Kidney glomerular epithelial cell (primary cell): Measurements from ENCODE around the gene SRPRB.

Source experiments
- DNase-seq: peaks from one replicate; lab custom pipeline; 2025; lab: John Stamatoyannopoulos, UW

Gene SRPRB

DNA sequence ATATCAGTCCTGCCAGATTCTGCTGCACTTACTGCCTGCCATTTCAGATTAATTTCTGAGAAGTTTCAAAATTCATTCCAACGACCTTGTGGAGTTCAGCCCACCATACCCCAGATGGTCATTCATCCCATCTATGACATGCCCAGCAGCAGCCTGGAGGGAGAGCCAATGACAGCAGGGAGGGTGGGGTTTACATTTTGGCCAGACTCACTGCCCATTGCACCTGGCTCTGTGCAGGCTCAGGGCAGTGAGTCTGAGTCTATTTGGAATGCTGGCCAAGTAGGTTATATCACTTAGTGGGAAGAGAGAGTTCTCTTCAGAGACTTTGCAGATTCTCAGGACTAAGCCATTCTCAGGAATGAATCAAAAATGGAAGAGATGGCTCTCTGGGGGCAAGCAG is 21.5 kb downstream of the SRPRB start:
- DNase-seq = no peak

DNA sequence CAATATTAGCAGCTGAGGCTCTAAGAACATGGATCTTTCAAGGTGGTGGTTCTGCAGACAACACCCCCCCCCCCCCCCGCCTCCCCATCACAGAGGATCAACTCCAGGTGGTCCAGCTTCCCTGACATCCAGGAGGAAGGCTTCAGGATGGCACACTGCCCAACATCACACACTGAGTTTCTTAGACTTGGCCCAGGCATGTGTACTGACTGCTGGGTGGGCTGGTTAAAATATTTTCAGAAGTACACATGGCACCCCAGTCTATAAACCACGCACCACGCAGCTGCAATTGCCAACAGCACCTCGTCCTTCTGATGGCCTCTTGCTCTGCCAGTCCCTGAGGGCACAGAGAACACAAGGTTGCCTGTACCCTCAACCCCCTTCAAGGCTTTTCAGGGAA is 22.1 kb downstream of the SRPRB start:
- DNase-seq = no peak

DNA sequence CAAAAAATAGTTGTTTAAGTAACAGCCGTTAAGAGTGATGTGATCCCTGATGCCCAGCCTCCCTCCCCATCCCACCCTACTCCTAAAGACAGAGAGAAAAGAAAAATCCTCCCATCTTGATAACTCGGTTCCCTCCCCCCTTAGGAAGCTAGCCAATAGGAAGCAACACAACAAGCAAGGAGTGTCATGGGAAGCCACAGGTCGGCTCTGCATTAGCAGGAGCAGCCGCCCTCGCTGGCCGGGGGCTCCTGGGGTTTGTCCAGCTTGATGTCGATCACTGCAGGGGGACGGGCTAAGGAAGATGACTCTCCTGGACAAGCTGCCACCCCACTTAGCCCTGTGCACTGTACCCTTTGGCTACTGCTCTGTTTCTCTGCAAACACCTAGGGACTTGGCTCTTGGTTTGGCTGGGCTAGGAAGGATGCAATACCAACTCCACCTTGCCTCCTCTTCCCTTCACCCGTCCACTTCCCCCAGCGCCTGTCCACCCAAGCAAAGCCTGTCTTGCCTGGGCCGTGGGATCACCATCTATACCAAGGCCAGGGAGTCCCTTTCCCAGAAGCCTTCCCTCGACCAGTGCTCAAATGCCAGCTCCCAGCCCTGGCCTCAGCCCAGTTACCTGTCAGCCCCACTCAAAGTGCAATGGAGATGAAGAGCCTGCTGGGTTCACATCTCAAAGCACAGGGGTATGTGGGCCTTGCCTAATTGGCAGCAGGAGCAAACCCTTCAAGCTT is 23.1 kb downstream of the SRPRB start:
- DNase-seq = no peak

DNA sequence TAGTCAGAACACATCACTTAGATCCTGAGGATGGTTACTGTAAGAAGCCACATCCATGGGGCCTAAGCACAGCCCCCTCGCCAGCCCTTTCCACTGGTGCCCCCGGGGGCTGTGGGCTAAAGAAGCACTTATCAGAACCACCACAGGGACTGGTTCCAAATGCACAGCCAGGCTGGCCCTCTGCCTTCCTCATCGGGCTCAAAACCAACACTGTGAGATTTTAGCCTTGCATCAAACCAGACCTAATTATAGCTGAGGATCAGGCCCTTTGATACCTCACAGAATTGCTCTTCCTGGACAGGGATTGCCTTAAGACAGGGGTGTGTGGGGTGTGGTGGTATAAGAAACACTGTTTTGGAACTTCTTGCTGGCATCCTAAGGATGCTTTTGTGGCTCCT is 23.7 kb downstream of the SRPRB start:
- no peak for DNase-seq

DNA sequence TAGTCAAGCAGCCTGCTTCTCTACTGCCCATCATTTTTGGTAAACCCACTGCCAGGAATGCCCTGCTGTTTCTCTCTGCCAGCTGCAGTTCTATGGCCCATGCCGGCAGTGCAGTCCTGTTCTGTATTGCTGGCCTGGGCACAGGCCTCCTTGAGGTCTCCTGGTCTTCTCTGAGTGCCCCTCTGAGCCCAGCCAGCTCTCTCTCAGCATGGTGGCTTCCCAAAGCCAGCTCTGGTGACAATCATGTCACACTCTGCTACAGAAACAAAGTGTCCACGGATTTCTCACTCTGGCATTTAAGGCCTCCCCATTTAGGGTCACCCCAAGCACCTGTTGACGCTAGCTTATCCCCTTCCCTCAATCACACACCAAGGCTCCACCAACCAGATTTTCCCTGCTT is 24.5 kb downstream of the SRPRB start:
- no peak for DNase-seq

DNA sequence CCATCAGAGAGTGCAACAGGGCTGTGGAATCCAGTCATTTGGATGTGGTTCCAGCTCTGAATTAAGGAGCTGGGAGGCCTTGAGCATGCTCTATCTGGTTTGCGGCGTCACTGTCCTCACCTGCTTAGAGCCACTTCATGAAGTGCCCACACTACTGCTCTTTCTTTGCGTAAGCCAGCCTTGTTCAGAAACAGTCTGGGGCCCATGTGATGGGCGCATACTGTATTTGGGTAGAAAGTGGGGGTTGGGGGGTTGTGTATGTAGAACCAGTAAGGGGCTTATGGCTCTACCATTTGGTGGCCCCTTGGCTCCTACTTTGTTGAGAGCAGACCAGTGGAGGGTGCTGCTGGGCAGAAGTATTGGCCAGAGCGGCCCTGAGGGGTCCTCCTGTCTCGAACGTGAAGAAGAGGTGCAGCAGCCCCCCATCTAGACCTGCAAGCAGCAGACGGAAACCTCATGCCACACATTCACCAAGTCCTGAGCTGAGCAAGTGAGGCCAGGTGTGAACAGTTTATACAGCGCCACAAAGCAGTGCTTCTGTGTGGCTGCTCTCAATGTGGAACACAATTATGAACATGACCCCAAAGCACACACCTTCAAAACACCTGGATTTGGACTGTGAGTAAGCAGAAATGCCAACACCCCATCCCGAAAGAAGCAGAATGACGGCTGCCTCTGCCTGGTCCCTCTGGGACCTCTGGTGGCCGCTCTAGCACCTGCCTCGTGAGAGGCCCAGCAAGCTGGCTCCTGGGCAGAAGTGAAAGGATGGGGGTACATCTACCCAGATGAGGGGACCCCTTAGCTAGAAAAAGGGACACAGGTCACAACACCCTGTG is 26.6 kb downstream of the SRPRB start:
- DNase-seq = no peak

DNA sequence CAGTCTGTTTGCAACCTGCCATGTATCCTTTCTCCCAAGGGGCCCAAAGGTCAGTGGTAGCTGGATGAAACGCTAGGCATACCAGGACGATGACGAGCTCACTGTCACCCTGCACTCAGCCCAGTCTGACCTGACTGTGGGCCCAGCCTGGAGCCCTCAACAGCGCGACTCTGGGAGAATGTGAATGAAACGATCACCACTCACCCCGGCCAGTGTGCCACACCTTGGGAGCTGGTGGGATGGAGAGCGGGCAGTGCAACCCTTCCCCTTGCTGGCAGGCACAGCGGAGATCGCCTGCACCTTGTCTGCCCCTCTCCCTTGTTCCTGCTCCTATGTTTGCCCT is 27.2 kb downstream of the SRPRB start:
- no peak for DNase-seq

DNA sequence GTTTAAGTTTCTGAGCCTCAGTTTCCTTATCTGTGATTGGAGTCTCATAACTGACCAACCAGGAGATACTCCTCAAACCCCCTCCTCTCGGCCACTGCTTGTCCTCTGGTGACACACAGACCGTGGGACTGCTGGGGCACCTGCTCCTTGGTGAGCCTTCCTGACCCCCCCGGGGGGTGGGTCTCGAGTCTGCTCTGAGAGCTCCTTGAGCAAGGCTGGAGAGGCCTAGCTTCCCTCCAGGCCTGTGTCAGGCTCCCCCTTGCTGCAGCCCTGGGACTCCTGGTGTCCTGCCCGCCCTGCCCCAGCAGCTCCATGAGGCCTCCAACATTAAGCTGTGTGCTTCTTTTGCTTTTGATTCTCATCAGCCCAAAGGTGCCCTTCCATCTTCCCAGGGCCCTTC is 27.7 kb downstream of the SRPRB start:
- no peak for DNase-seq

DNA sequence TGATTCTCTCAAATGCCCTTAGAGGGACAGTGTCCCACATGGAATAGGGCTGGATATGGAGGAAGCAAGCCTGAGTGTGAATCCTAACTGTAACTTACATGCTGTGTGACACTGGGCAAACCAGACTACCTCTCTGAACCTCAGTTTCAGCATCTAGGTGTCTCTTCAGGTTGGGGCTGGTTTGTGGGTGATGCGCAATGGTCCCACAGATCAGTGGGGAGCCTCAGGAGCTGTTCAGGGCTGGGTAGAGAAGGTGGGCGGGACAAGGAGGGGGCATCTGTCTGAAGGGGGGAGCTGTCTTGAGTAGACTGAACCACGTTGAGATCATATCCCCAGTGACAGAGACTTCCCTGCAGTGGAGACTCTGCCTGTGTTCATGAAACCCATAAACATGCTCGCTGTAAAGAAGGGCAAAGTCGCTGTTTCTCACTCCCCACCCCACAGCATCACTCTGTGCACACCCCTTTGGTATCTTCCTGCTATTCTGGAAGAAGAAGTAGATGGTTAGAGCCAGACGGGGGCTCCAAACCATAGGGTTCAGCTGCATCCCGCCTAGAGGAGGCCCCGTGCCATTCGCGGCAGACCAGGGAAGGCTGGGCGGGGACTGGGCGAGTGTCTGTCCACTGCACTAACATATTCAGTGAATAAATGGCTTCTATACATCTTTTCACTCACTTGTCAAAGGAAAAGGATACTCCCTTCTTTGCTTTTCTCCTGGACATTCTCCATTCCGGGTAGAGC is 28.4 kb downstream of the SRPRB start:
- DNase-seq = no peak

DNA sequence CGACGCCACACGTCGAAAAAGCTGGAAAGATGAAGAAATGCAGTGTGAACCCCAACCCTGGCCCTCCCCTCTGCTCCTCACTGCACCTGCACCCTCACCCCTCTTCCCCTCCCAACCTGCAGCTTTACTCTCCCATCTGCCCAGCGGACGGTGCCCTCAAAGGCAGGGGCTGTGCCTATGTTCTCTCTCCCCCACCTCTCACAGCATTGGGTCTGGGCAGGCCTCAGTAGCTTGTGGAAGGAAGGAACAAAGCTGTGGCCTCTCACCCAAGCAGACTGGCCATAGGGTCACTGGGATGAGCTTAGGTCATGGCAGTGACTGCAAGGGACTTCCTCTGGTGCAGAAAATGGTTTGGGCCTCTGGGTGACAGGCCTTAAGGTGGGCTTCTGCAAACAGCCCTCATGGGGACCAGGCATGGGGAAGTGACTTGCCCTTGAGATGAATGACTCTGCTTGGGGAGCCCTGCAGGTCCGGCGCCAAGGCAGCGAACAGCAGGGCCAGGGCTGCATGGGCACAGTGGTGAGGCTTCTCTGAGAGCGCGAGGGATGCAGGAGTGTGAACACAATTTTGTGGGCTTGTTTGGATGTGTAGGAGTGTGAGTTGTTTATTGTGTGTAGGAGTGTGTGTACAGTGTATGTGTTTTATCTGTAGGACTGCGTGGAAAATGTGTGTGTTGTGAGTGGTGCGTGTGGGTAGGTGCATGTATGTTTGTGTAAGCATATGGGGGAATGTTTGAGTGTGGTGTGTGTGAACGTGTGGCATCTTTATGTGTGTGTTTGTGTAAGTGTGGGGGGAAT is 29.2 kb downstream of the SRPRB start:
- DNase-seq = no peak

DNA sequence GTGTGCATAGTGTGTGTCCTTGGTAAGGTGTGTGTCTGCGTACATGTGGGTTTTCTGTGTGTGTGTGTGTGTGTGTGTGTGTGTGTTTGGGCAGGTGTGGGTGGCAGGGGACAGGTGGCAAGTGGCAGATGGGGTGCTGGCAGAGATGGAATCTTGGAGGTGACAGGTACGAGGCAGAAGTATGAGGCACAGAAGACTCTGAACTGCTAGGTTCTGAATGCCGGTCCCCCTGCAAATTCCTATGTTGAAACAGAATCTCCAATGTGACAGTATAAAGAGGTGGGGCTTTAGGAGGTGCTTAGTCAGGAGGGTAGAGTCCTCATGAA is 29.8 kb downstream of the SRPRB start:
- no peak for DNase-seq

DNA sequence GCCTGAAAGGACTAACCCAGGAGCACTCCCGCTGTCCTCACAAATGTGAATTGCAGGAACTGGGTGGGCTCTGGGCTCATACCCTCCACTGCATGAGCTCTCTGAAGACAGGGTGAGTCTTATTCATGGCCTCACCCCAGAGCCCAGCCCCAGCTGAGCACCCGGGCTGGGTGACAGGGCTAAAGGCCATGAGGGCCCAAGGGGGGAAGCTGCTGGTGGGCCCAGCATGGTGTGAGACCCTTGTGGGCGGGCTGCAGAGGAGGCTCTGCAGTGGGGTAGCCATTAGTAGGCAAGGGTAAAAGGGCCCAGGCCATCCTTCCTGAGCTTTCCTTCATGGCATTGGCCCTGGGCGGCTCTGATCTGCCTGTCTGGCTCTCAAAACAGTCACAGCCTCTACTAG is 30.3 kb downstream of the SRPRB start:
- no peak for DNase-seq

DNA sequence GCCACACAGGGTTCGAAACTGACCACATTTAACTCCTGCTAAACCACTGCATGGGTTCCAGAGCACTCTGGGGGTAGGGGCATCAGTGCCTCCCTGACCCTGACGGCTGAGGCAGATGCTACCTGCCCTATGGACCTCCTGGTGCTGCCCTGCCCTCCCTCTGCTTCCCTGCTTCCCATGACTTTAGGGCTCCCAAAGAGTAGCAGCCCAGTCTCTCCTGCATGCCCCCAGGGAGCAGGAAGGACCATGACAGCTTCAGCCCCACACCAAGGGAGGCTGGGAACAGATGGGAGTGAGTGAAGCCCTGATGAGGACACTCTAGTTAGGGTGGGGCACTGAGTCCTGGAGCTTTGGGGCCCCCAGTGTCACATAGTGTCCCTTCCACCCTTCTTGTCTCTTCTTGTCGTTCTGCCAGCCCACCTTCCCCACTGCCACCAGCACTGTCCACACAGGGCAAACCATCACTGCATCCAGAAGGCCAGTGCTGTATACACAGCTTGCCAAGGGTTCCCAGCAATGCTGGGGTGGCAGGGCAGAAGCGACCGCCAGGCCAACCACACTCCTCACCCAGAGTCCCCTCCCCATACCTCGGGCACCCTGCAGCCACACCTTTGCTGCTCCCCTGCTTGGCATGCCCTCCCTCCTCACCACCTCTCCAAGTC is 31.0 kb downstream of the SRPRB start:
- no peak for DNase-seq

DNA sequence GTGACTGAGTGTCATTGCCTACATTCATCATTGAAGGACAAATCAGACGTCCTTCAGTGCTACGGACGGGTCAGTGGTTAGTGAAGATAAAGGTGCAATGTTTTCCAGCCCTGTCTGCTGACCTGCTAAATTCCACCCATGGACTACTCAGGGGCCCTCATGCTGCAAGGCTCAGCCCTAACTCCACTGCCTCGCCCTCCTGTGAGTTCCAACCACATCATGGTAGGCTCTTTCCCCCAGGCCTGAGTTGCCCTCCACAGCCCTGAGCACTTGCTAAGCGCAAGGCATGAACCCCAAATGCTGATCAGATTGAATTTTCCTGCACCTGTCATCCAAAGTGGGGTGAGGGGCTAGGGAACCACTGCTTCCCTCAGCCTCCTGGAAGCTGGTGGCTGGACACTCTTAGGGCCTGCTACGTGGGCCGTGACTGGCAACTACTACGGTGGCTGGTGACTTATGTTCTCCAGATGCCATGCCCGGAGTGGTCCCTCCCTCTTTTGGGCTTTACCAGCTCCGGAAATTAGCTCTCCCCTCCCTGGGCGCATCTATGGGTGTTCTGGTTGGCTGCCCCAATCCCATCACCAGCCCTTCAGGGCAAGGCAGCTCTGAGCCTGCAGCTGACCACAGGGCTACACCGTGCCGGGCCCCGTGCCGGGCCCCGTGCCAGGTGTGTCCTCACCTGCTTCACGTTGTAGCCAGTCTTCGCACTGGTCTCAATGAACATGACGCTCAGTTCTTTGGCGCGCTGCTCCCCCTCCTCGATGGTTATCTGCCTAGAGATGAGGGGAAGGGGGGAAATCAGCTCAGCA is 32.1 kb downstream of the SRPRB start:
- DNase-seq = no peak

DNA sequence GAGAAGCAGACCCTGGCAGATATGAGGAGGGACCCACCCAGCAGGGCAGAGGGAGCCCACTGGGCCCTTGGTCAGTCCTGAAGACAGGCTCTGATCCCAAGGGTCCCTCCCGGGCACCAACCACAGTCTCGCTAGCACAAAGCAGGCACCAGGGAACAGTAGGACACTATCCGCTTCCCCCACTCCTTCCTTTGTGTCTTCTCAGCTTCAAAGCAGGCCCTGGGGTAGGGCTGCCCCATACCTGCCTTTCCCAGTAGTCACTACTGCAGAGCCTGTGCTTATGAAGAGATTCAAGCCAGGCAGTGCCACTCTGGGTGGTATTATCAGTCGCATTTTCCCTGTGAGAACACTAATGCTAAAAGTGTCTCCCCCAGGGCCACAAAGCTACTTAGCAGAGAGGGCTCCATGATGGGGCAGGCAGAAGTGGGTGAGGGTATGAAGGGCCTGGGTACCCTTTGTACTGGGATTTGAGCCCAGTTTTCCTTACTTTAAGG is 32.7 kb downstream of the SRPRB start:
- no peak for DNase-seq

DNA sequence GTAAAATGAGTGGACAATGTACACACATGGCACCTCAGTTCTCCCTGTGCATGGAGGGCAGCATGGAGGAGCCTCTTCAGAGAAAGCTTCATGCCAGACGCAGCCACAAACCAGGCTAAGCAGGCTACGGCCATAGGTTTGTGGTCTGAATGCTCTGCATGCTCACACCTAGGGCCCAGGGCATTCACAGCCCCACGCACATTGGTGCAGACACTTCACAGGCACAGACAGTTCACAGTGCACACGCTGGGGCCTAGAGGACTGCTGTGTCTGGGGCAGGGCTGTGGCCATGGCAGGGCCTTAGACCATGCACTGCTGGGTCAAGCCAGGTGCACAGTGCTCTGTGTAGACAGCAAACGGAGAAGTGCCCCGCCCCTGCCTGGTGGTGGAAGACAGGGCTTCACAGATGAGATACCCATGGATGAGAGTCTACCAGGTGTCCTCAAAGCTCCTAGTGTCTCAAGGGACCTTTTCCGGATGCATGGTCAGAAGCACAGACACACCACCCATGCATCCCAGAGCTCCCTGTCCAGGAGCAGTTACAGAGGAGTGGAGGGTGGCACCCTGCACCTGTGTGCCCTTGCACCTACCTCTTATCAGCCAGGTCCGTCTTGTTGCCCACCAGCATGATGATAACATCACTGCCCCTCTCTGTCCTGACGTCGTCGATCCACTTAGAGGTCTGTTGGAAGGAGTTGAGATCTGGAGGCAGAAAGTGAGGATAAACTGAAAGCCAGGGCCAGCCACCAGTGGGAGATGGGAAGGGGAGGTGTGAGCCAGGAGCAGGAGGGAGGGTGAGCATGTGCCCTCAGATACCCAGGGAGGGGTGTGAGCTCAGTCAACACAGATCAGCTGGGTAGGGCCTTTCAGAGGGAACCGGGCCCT is 33.5 kb downstream of the SRPRB start:
- DNase-seq = no peak

DNA sequence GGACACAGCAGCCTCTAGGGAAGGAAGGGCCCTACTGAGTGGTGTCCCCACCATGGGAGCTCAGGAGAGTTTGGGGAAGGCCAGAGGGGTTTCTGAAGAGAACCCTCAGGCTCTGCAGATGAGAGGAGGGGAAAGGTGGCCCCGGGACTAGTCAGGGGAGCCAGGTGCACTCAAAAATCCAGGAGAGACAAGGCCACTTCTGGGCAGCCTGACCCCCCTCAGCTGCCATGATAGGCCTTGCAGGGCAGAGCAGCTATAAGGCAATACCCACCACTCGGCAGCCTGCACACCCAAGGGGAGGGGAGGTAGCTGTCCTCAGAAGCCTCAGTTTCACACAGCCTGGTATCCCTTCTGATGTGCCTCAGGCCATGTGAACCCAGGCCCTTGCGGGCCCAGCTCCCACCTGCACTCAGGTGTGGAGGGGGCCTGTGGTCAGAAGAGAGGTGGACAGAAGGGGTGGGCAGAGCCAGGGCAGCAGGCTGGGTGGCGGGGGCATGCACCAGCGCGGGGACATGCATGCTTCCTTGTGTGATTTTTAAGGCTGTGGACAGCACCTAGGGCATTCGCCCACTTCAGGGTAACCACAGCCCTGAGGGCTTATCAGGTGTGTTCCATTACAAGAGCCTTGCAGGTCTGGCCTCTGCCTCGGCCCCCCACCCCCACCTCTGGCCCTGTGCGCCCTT is 34.6 kb downstream of the SRPRB start:
- no peak for DNase-seq

DNA sequence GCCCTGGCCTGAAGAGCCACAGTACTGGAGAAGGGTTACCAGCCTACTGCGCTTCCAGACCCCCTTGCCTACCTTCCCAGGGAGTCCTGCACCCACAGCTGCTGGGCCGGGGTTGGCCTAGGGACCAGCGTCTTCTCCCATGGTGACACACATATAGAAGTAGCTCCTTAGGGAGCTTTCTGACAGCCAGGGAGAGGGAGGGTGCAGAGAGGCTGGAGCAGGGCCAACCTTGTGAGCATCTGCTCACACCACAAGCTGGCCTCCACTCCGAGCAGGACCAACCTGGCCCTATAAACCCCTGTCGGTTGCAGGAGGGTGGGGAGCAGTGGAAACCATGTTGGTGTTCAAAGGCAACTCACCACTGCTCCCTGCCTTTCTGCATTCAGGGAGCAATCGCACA is 35.2 kb downstream of the SRPRB start:
- DNase-seq = no peak

DNA sequence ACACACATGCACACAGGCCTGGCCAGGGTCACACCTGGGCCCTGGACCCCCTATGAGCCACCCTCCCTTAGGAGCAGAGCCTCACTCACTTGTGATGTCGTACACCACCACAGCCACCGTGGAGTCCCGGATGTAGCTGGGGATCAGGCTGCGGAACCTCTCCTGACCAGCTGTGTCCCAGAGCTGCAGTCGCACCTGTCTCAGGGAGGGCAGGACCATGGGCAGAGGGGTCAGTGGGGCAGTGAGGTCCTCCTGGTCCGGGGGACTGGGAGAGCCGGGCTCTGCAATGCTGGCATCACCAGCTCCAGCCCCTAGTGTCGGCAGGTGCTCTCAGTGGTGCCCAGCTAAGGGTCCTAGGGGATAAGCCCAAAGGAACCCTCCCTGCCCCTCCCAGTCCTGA is 35.6 kb downstream of the SRPRB start:
- no peak for DNase-seq
